Left lung (tissue), 10 donors: Measurements from ENCODE around the gene SAPCD1. TPM values are rescaled to one million over a fixed set of nuclear protein-coding genes. Genes with fewer than 3 reads are reported as not detected.

Experiments used
- ATAC-seq: fragments of 200-7000 bp; cut with Tn5 transposase; one replicate; pipeline ENCODE4 v1.9.1; 2020; ENCODE audit warnings: moderate library complexity
- DNase-seq, 4 donors: peaks; one replicate each; pipeline ENCODE4 v3.0.0-alpha.2; 2013 to 2020
- H3K27ac ChIP-seq, 2 donors: fragments of 200-600 bp; sonication (generic) in 1 of 2; one replicate each; pipeline versions ENCODE4 v1.5.0 to v1.8.0; 2020 to 2021
- H3K27me3 ChIP-seq, 2 donors: fragments of 200-600 bp; sonication (generic) in 1 of 2; one replicate each; pipeline versions ENCODE4 v1.5.0 to v1.8.0; 2020 to 2021
- H3K36me3 ChIP-seq, 2 donors: fragments of 200-600 bp; sonication (generic) in 1 of 2; one replicate each; pipeline versions ENCODE4 v1.5.0 to v1.8.0; 2020 to 2021
- H3K4me1 ChIP-seq, 2 donors: fragments of 200-600 bp; one replicate each; pipeline ENCODE4 v1.8.0; 2021
- H3K4me3 ChIP-seq, 2 donors: fragments of 200-600 bp; sonication (generic) in 1 of 2; one replicate each; pipeline versions ENCODE4 v1.5.0 to v1.8.0; 2020 to 2021; ENCODE audit warnings: mild to moderate bottlenecking in 1 of 2
- H3K9me3 ChIP-seq, 2 donors: fragments of 200-600 bp; sonication (generic) in 1 of 2; one replicate each; pipeline versions ENCODE4 v1.5.0 to v1.8.0; 2020 to 2021
- CTCF ChIP-seq, 2 donors: fragments of 200-600 bp; sonication (generic) in 1 of 2; IDR thresholded peaks; one replicate each; pipeline versions ENCODE4 v1.5.0 to v1.8.0; 2021; ENCODE audit warnings: antibody characterized with exemption in 2 of 2
- intact Hi-C, 2 donors: fragments of 100-400 bp; cut with DNase I; formaldehyde crosslinking; loops; one replicate each; pipeline versions ENCODE4 v1.11.2 to v1.14.2; 2022
- polyA plus RNA-seq, 6 donors: library from polyadenylated mRNA; unstranded; fragments of 120-200 nt; gene quantifications; one replicate each; pipeline ENCODE4 v1.2.1, GENCODE V29; 2013; ENCODE audit not compliant: insufficient read length in 6 of 6
- total RNA-seq, 2 donors: library from RNA; stranded (reverse); fragmentation: NEBNext Ultra II Directional; extraction: Animal tissue kit (Norgen Biotek cat#: 25700); gene quantifications; one replicate each; pipeline ENCODE4 v1.2.1, GENCODE V29; 2021
- donor health status: DM: no; HTN: yes; CAD: no.
- donor health status: DM: no; HTN: no; CAD: no.

The SAPCD1 gene
- total and polyA plus RNA-seq, 8 donors: 1.3 to 11.1 (median 7.4) TPM

DNA sequence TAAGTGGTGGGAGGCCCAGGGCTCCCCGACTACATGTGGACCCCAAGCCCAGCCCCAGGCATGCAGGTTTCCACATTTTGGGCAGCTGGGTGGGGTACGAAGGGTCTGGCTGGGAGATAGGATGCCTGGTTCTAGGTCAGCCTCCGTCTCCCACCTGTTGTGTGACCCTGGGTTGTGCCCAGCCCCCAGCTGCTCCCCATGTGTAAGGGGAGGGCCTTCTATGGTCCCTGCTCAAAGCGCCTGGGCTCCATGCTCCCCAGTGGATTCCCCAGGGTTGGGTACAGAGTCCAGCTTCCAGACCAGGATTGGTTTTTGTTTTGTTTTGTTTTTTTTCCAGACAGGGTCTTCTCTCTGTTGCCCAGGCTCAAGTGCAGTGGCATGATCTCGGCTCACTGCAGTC lies 15.7 kb downstream of the SAPCD1 start:
- ATAC-seq: no peak
- peak in 1 of 4 donors; percentile 31 for DNase-seq
- Histone ChIP-seq H3K27me3 (no peaks in the 10 kb centered on the region), H3K4me3 (no peak overlapping the region), H3K9me3 (no peaks in the 10 kb centered on the region), H3K4me1 (peaks cover 7 to 19% of the 10 kb centered on the region in 2 donors), H3K27ac (no peak overlapping the region), H3K36me3 (peaks cover 0 to 53% of the 10 kb centered on the region in 2 donors)
- TF ChIP-seq CTCF (IDR thresholded peaks at IDR 0.05): no peak
- intact Hi-C loops: no loop called here

DNA sequence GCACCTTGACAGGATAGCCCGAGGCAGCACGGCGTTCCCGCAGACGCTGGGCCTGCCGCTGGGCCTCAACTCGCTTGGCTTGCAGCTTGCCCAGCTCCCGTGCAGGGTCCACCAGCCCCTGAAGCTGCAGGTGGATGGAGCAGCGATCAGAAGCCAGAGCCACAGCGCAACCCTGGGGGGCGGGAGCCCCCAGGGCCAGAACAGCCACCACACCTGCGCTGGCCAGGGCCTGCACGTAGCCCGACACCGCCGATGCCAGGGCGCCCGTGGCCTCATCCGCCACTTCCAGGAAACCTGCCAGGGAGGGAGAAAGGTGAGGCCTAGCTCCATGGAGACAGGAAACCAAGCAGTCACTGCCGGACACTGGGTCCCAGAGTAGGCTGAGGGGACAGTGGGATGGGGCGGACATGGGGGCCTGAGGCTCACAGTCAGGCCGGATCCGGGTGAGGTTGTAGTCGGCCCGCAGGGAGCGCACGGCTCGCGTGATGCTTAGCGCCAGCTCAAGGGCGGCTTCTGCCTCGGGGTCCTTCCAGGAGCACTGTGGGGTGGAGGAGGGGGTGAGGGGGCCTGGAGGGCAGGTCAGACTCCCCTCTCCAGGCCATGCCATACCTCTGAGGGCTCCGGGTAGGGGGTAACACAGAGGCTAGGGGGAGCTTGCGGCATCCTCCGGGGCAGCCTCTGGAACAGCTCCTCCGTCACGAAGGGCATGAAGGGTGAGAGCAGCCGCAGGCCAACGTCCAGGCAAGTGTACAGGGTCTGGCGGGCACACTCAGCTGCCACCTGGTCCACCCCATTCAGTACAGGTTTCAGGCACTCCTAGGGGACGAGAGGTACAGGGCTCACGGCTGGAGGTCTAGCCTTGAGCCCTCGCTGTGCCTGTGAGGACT lies 16.8 kb downstream of the SAPCD1 start:
- intact Hi-C loops: no loop called here
- H3K4me3 ChIP-seq: no peak overlapping the region
- peak in 1 of 4 donors; percentile 69 for DNase-seq
- H3K27me3 ChIP-seq: no peaks in the 10 kb centered on the region
- peaks cover 0 to 63% of the 10 kb centered on the region in 2 donors for H3K36me3 ChIP-seq
- H3K9me3 ChIP-seq: no peaks in the 10 kb centered on the region
- ATAC-seq: no peak
- H3K27ac ChIP-seq: no peak overlapping the region
- TF ChIP-seq CTCF (IDR thresholded peaks at IDR 0.05): no peak
- H3K4me1 ChIP-seq: peaks cover 7 to 18% of the 10 kb centered on the region in 2 donors

GRCh38 chr6:31779908-31780307 lies 17.5 kb downstream of the SAPCD1 start:
- H3K27me3 ChIP-seq: no peaks in the 10 kb centered on the region
- ATAC-seq (no peak), DNase-seq (peak in 1 of 4 donors; percentile 53)
- H3K27ac ChIP-seq: no peak overlapping the region
- intact Hi-C loops: no loop called here
- peaks cover 7 to 18% of the 10 kb centered on the region in 2 donors for H3K4me1 ChIP-seq
- peaks cover 0 to 70% of the 10 kb centered on the region in 2 donors for H3K36me3 ChIP-seq
- no peak overlapping the region for H3K4me3 ChIP-seq
- no peaks in the 10 kb centered on the region for H3K9me3 ChIP-seq
- TF ChIP-seq CTCF (IDR thresholded peaks at IDR 0.05): no peak

DNA sequence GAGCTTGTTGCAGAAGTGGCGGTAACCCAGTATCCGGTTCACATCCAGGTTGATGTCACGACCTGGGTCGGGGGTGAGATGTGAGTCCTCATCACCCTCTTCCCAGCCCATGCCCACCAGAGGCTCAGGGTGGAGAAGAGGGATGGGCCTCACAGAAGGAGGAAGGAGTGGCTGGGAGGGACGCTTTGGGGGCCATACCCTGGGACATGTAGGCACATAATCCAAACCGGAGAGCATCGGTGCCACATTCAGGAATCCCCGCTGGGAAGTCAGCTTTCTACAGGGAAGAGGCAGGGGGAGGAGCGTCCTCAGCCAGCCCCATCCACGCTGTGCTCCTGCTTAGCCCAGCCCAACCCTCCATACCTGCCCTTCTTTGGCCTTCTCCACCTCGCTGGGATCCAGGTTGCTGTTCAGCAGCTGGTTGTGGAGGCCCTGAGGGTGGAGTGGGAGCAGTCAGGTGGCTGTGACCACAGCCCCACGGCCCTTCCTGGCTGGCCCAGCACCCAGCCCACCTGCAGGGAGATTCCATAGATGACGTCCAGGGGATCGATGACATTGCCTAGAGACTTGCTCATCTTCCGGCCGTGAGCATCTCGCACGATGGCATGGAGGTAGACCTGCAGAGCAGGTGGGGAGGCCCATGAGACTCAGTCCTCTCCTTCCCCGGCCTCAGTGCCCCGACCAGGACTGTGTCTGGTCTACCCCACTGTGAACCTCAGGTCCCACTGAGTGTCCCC lies 18.2 kb downstream of the SAPCD1 start:
- Histone ChIP-seq H3K9me3 (no peaks in the 10 kb centered on the region), H3K4me1 (peaks cover 7 to 18% of the 10 kb centered on the region in 2 donors), H3K4me3 (no peak overlapping the region), H3K27me3 (no peaks in the 10 kb centered on the region), H3K27ac (no peak overlapping the region), H3K36me3 (peaks cover 0 to 78% of the 10 kb centered on the region in 2 donors)
- no peak for ATAC-seq
- no peak for TF ChIP-seq CTCF (IDR thresholded peaks at IDR 0.05)
- intact Hi-C loops: no loop called here
- peak in 1 of 4 donors; percentile 53 for DNase-seq
